H1 (cell line): ENCODE measurements around the gene MYL6. TPM values are rescaled to one million over a fixed set of nuclear protein-coding genes. Genes with fewer than 3 reads are reported as not detected.

Experiments
- CTCF ChIA-PET: fragments of 300-600 bp; sonication (Branson Sonifier 250); formaldehyde crosslinking; loops from one replicate; lab custom pipeline; 2021; ENCODE audit not compliant: partially characterized antibody; lab: Charles Lee
- POLR2A ChIA-PET: fragments of 300-600 bp; sonication (Branson Sonifier 250); formaldehyde crosslinking; loops from one replicate; lab custom pipeline; 2021; ENCODE audit warnings: inconsistent platforms; ENCODE audit not compliant: partially characterized antibody; lab: Charles Lee
- DNase-seq, 2 experiments: peaks; one replicate each; pipeline versions ENCODE4 v3.0.0 to v3.0.0-alpha.2; 2010 to 2022; ENCODE audit warnings: low spot score in 2 of 2, low read depth in 1 of 2, mixed read lengths in 1 of 2
- FAIRE-seq: peaks from 2 replicates; lab custom pipeline; 2011; peaks lifted over from hg19 to GRCh38; lab: Jason Lieb, UNC
- H2AFZ ChIP-seq: 2 replicates; pipeline ENCODE4 v1.8.1; 2012; ENCODE audit warnings: low read length, inconsistent platforms
- H2AK5ac ChIP-seq: 2 replicates; pipeline ENCODE4 v1.6.1; 2013; ENCODE audit warnings: low read depth, low read length
- H2BK120ac ChIP-seq: replicated peaks from 2 replicates; pipeline ENCODE3; 2013; ENCODE audit warnings: low read depth, low read length, inconsistent platforms
- H2BK12ac ChIP-seq: 2 replicates; pipeline ENCODE4 v1.6.1; 2013; ENCODE audit warnings: low read depth, low read length
- H2BK15ac ChIP-seq: 2 replicates; pipeline ENCODE4 v1.6.1; 2013; ENCODE audit warnings: low read length
- H2BK20ac ChIP-seq: 2 replicates; pipeline ENCODE4 v1.6.1; 2013; ENCODE audit warnings: low read length
- H2BK5ac ChIP-seq: 2 replicates; pipeline ENCODE4 v1.6.1; 2013; ENCODE audit warnings: low read depth, low read length
- H3K14ac ChIP-seq: 2 replicates; pipeline ENCODE4 v1.6.1; 2013; ENCODE audit warnings: inconsistent platforms; ENCODE audit not compliant: insufficient read length
- H3K18ac ChIP-seq: 2 replicates; pipeline ENCODE4 v1.6.1; 2013; ENCODE audit warnings: low read length; ENCODE audit errors: extremely low read depth
- H3K23ac ChIP-seq: 2 replicates; pipeline ENCODE4 v1.6.1; 2013; ENCODE audit warnings: inconsistent platforms; ENCODE audit not compliant: insufficient read length
- H3K23me2 ChIP-seq: 2 replicates; pipeline ENCODE4 v1.6.1; 2013; ENCODE audit warnings: low read depth, low read length
- H3K27ac ChIP-seq: 2 replicates; pipeline ENCODE4 v1.6.1; 2011; ENCODE audit warnings: low read depth, low read length, inconsistent platforms
- H3K27me3 ChIP-seq, 4 experiments: replicated peaks in 1 of 4; 1 replicate in 1 of 4; 2 replicates in 3 of 4; pipeline versions ENCODE4 v1.6.1 to v1.8.1; 2011 to 2013; ENCODE audit warnings: low read length in 3 of 4, mild to moderate bottlenecking in 3 of 4, inconsistent platforms in 2 of 4, mixed read lengths in 2 of 4, moderate library complexity in 1 of 4; ENCODE audit not compliant: control insufficient read depth in 3 of 4, insufficient read depth in 3 of 4; ENCODE audit errors: extremely low read depth in 1 of 4
- H3K36me3 ChIP-seq, 4 experiments: 2 replicates each; pipeline versions ENCODE4 v1.6.1 to v1.8.1; 2011 to 2013; ENCODE audit warnings: mild to moderate bottlenecking in 4 of 4, low read length in 3 of 4, moderate library complexity in 2 of 4, control low read depth in 1 of 4, inconsistent platforms in 1 of 4; ENCODE audit not compliant: insufficient read depth in 4 of 4, control insufficient read depth in 2 of 4
- H3K4ac ChIP-seq: replicated peaks from 2 replicates; pipeline ENCODE3; 2013; ENCODE audit warnings: low read length, low read depth, mixed read lengths, inconsistent platforms; ENCODE audit not compliant: insufficient read length
- H3K4me1 ChIP-seq, 4 experiments: replicated peaks in 1 of 4; 1 replicate in 1 of 4; 2 replicates in 3 of 4; pipeline versions ENCODE4 v1.6.1 to v1.8.1; 2011 to 2013; ENCODE audit warnings: low read length in 3 of 4, inconsistent platforms in 2 of 4, mixed read lengths in 1 of 4; ENCODE audit not compliant: insufficient read depth in 4 of 4, control insufficient read depth in 3 of 4
- H3K4me2 ChIP-seq, 2 experiments: 2 replicates each; pipeline versions ENCODE4 v1.6.1 to v1.8.1; 2011 to 2013; ENCODE audit warnings: low read depth in 2 of 2, low read length in 2 of 2, control low read depth in 1 of 2, inconsistent platforms in 1 of 2, mild to moderate bottlenecking in 1 of 2; ENCODE audit not compliant: insufficient read depth in 1 of 2
- H3K4me3 ChIP-seq, 4 experiments: fragments of 200-600, 300-600 bp in 1 of 4; sonication (generic), shearing (Covaris generic), sonication (Bioruptor Twin) in 1 of 4; 2 replicates each; pipeline versions ENCODE4 v1.5.1 to v1.8.1; 2011 to 2016; ENCODE audit warnings: low read length in 4 of 4, low read depth in 3 of 4, control low read depth in 2 of 4, inconsistent platforms in 2 of 4, mild to moderate bottlenecking in 2 of 4, mixed read lengths in 1 of 4, moderate library complexity in 1 of 4; ENCODE audit not compliant: insufficient read depth in 2 of 4; ENCODE audit errors: extremely low read depth in 1 of 4
- H3K56ac ChIP-seq: replicated peaks from 2 replicates; pipeline ENCODE3; 2013; ENCODE audit warnings: low read depth, mild to moderate bottlenecking, mixed read lengths, low read length, inconsistent platforms; ENCODE audit not compliant: insufficient read length
- H3K79me1 ChIP-seq: 2 replicates; pipeline ENCODE4 v1.6.1; 2013; ENCODE audit warnings: low read depth, low read length, control low read depth
- H3K79me2 ChIP-seq, 2 experiments: 2 replicates each; pipeline versions ENCODE4 v1.6.1 to v1.8.1; 2012 to 2013; ENCODE audit warnings: low read length in 2 of 2, mild to moderate bottlenecking in 2 of 2, inconsistent platforms in 1 of 2; ENCODE audit not compliant: insufficient read depth in 2 of 2, control insufficient read depth in 1 of 2
- H3K9ac ChIP-seq, 4 experiments: replicated peaks in 1 of 4; 1 replicate in 1 of 4; 2 replicates in 3 of 4; pipeline versions ENCODE4 v1.6.1 to v1.8.1; 2011 to 2013; ENCODE audit warnings: low read depth in 3 of 4, low read length in 3 of 4, control low read depth in 2 of 4, mild to moderate bottlenecking in 2 of 4, moderate library complexity in 2 of 4, inconsistent platforms in 1 of 4; ENCODE audit errors: extremely low read depth in 1 of 4
- H3K9me3 ChIP-seq, 2 experiments: 2 replicates each; pipeline versions ENCODE4 v1.6.1 to v1.8.1; 2012 to 2013; ENCODE audit warnings: mild to moderate bottlenecking in 2 of 2, moderate library complexity in 2 of 2, control low read depth in 1 of 2, inconsistent platforms in 1 of 2, low read depth in 1 of 2, low read length in 1 of 2, mixed read lengths in 1 of 2; ENCODE audit not compliant: insufficient read depth in 2 of 2
- H4K20me1 ChIP-seq, 2 experiments: replicated peaks in 1 of 2; 2 replicates each; pipeline versions ENCODE3 to v1.8.1; 2011 to 2013; ENCODE audit warnings: inconsistent platforms in 2 of 2, low read length in 2 of 2, mild to moderate bottlenecking in 1 of 2; ENCODE audit not compliant: insufficient read depth in 2 of 2, control insufficient read depth in 1 of 2
- H4K5ac ChIP-seq: 2 replicates; pipeline ENCODE4 v1.6.1; 2013; ENCODE audit warnings: low read length, low read depth, mixed read lengths, inconsistent platforms; ENCODE audit not compliant: insufficient read length
- H4K8ac ChIP-seq: 2 replicates; pipeline ENCODE4 v1.8.0; 2013; ENCODE audit warnings: mild to moderate bottlenecking, moderate library complexity, low read length, inconsistent platforms; ENCODE audit not compliant: insufficient read depth; ENCODE audit errors: extremely low read depth
- H4K91ac ChIP-seq: replicated peaks from 2 replicates; pipeline ENCODE3; 2013; ENCODE audit warnings: low read length, mixed read lengths, inconsistent platforms; ENCODE audit not compliant: insufficient read length
- POLR2A ChIP-seq, 2 experiments: IDR thresholded peaks; 1 replicate in 1 of 2; 2 replicates in 1 of 2; pipeline ENCODE4 v1.6.1; 2011; ENCODE audit warnings: low read depth in 2 of 2, low read length in 2 of 2, mild to moderate bottlenecking in 2 of 2; ENCODE audit errors: control extremely low read depth in 1 of 2
- WGBS, 2 experiments: shearing (Covaris generic) in 1 of 2; methylation state at CpG; one replicate each; pipeline versions ENCODE4 v1.1.6 to v1.1.7; 2013 to 2015; ENCODE audit warnings: low lambda C conversion rate in 2 of 2, mixed read lengths in 2 of 2, inconsistent platforms in 1 of 2, low coverage in 1 of 2, missing lambda C conversion rate in 1 of 2; ENCODE audit not compliant: insufficient replicate concordance in 2 of 2, insufficient coverage in 1 of 2, insufficient read length in 1 of 2; ENCODE audit errors: extremely low coverage in 1 of 2, missing lambda C conversion rate in 1 of 2; 5-methylcytosine and 5-hydroxymethylcytosine counted together
- polyA plus RNA-seq, 7 experiments: library from polyadenylated mRNA; depleted of rRNA in 3 of 7; stranded (reverse) in 5 of 7; unstranded in 2 of 7; fragments of >200 nt in 5 of 7; fragments of 200-250 nt in 2 of 7; gene quantifications; 1 replicate in 5 of 7; 2 replicates in 1 of 7; 4 replicates in 1 of 7; pipeline versions ENCODE4 v1.2.1 to v1.2.3, GENCODE V29; 2011 to 2013; ENCODE audit warnings: missing spikeins in 2 of 7, mixed read lengths in 2 of 7
- total RNA-seq: library from RNA; stranded (reverse); fragmentation: NEBNext Ultra II Directional; extraction: Animal tissue kit (Norgen Biotek cat#: 25700); gene quantifications from 2 replicates; pipeline ENCODE4 v1.2.1, GENCODE V29; 2021

MYL6 gene
- total and polyA plus RNA-seq, 2 of the 8 experiments (the other 6 are each of a cell fraction or from before 2014, with no cell fraction given): 1,130 to 2,279 TPM

GRCh38 chr12:56160894-56161689, 2.9 kb downstream of the MYL6 start:
- POLR2A ChIA-PET: interaction anchor here (0.9 to 15.6 kb wide), 15 partner anchors 19 to 198 kb away, joined by 3 to 656 read pairs (median 6); partner anchors contain the start of genes CNPY2, PA2G4, RNF41 and SMARCC2
- peak overlapping the region in 2 of 4 experiments; percentile 14 to 91; a peak in 3 of 8 replicates for H3K4me3 ChIP-seq
- TF ChIP-seq POLR2A (IDR thresholded peaks at IDR 0.05; ENCODE audit: control extremely low read depth in 1 of 2, low read depth in 2 of 2, low read length in 2 of 2): peak; percentile 36 to 81

More at GRCh38 chr12:56160894-56161689, 2.9 kb downstream of the MYL6 start:
- Histone ChIP-seq H2AK5ac (no peak overlapping the region), H3K4ac (no peak overlapping the region), H4K20me1 (peaks cover 11 to 23% of the 10 kb centered on the region in 2 experiments), H4K91ac (no peak overlapping the region), H3K56ac (no peak overlapping the region), H3K9me3 (no peaks in the 10 kb centered on the region), H3K14ac (no peak overlapping the region), H3K23ac (no peak overlapping the region), H4K8ac (no peak overlapping the region), H3K27ac (no peak overlapping the region), H2BK120ac (no peak overlapping the region), H3K4me2 (peak overlapping the region; percentile 77 to 92; a peak in 2 of 4 replicates), H3K9ac (no peak overlapping the region; a peak in 1 of 7 replicates), H2BK15ac (no peak overlapping the region), H3K79me2 (peaks cover 3 to 25% of the 10 kb centered on the region in 2 experiments), H2BK5ac (no peak overlapping the region), H3K79me1 (peaks cover 3% of the 10 kb centered on the region; the same call in 1 of the 2 replicates), H2AFZ (no peak overlapping the region), H4K5ac (no peak overlapping the region), H3K4me1 (peaks cover 3 to 33% (median 20%) of the 10 kb centered on the region in 4 experiments), H3K23me2 (peaks cover 19% of the 10 kb centered on the region), H3K18ac (no peak overlapping the region), H2BK20ac (no peak overlapping the region), H3K27me3 (no peaks in the 10 kb centered on the region), H2BK12ac (no peak overlapping the region), H3K36me3 (peaks cover 30 to 68% (median 52%) of the 10 kb centered on the region in 4 experiments)
- DNase-seq (no peak), FAIRE-seq (no peak)
- CTCF ChIA-PET: interaction anchor here (0.9 to 6.8 kb wide), 11 partner anchors 25 to 76 kb away, joined by 3 to 47 read pairs (median 5); partner anchors contain the start of genes ESYT1, RNF41, SMARCC2 and ZC3H10
- WGBS, 2 experiments: 89% methylated on average over 11 of the region's 11 CpGs; no CpG with 5 or more reads in 1 of the 2 experiments
